Panc1 (cell line): ENCODE data around the gene STK39. TPM values are rescaled to one million over a fixed set of nuclear protein-coding genes. Genes with fewer than 3 reads are reported as not detected.

ENCODE experiments used
- ATAC-seq: fragments of 200-7000 bp; cut with Tn5 transposase; 2 replicates; pipeline ENCODE4 v1.9.1; 2020; ENCODE audit warnings: mild to moderate bottlenecking, moderate library complexity
- BruUV-seq: library from RNA; stranded (reverse); fragments of 400-500 nt; replicated peaks from 2 replicates; lab custom pipeline; 2021; lab: Mats Ljungman, UMichigan
- CTCF ChIA-PET: fragments of 300-600 bp; sonication (Branson Sonifier 250); formaldehyde crosslinking; loops from one replicate; lab custom pipeline; 2022; ENCODE audit warnings: antibody characterized with exemption; lab: Charles Lee
- POLR2A ChIA-PET: fragments of 300-600 bp; sonication (Branson Sonifier 250); formaldehyde crosslinking; loops from one replicate; lab custom pipeline; 2022; ENCODE audit warnings: antibody characterized with exemption; lab: Charles Lee
- DNase-seq: peaks from one replicate; pipeline ENCODE4 v3.0.0-alpha.2; 2010; ENCODE audit warnings: low read depth, low spot score
- H3K27ac ChIP-seq: 2 replicates; pipeline ENCODE4 v1.5.1; 2011; ENCODE audit warnings: mild to moderate bottlenecking, low read length, inconsistent platforms
- H3K27me3 ChIP-seq: fragments of 200-500 bp; sonication (Bioruptor generic); 2 replicates; pipeline ENCODE4 v1.6.0; 2014; ENCODE audit warnings: low read length, inconsistent platforms; ENCODE audit not compliant: control insufficient read depth, insufficient read depth
- H3K36me3 ChIP-seq: fragments of 200-500 bp; sonication (Bioruptor generic); 2 replicates; pipeline ENCODE4 v1.5.1; 2014; ENCODE audit warnings: inconsistent platforms, mild to moderate bottlenecking, low read length, moderate library complexity; ENCODE audit not compliant: control insufficient read depth, insufficient read depth
- H3K4me1 ChIP-seq: 2 replicates; pipeline ENCODE4 v1.5.1; 2011; ENCODE audit warnings: inconsistent platforms, mild to moderate bottlenecking, low read length, moderate library complexity; ENCODE audit not compliant: control insufficient read depth, insufficient read depth
- H3K4me3 ChIP-seq, 2 experiments: 2 replicates each; pipeline ENCODE4 v1.5.1; 2011 to 2012; ENCODE audit warnings: low read depth in 2 of 2, low read length in 2 of 2, mild to moderate bottlenecking in 2 of 2, inconsistent platforms in 1 of 2, moderate library complexity in 1 of 2
- H3K9me3 ChIP-seq: fragments of 200-500 bp; sonication (Bioruptor generic); 2 replicates; pipeline ENCODE4 v1.5.1; 2014; ENCODE audit warnings: low read depth, mild to moderate bottlenecking, inconsistent platforms, low read length, moderate library complexity; ENCODE audit not compliant: control insufficient read depth, insufficient read depth
- CTCF ChIP-seq: fragments of 450-650 bp; IDR thresholded peaks from 2 replicates; pipeline ENCODE4 v1.5.1; 2017; ENCODE audit warnings: mild to moderate bottlenecking
- POLR2AphosphoS5 ChIP-seq: IDR thresholded peaks from 2 replicates; pipeline ENCODE4 v1.6.1; 2012; ENCODE audit warnings: mild to moderate bottlenecking, low read depth, low read length, moderate library complexity
- REST ChIP-seq, 2 experiments: IDR thresholded peaks; 2 replicates each; pipeline ENCODE4 v1.6.1; 2011 to 2012; ENCODE audit warnings: low read depth in 2 of 2, control low read depth in 1 of 2, low read length in 1 of 2, mild to moderate bottlenecking in 1 of 2, moderate library complexity in 1 of 2; ENCODE audit not compliant: insufficient read depth in 1 of 2
- SIN3A ChIP-seq: IDR thresholded peaks from 2 replicates; pipeline ENCODE4 v1.6.1; 2012; ENCODE audit warnings: low read depth, mild to moderate bottlenecking, low read length, moderate library complexity, borderline replicate concordance; ENCODE audit not compliant: insufficient read depth
- TCF7L2 ChIP-seq: IDR thresholded peaks from 2 replicates; pipeline ENCODE4 v1.6.1; 2011; ENCODE audit warnings: mild to moderate bottlenecking, low read depth, low read length, inconsistent platforms
- in situ Hi-C: cut with HindIII; loops from 2 replicates; pipeline ENCODE4 v1.10.0; 2016; ENCODE audit warnings: low sequenced_read_pairs, low pct_unique_long_range_greater_than_20kb
- intact Hi-C: fragments of 100-400 bp; cut with micrococcal nuclease; formaldehyde crosslinking; loops from one replicate; pipeline ENCODE4 v1.10.0; 2022; ENCODE audit not compliant: unreplicated experiment
- total RNA-seq: library from RNA; stranded (reverse); gene quantifications from one replicate; pipeline ENCODE4 v1.2.1, GENCODE V29; 2021; ENCODE audit not compliant: unreplicated experiment

STK39 gene
- total RNA-seq, 1 experiment from 2014 or later, result 14.0 TPM

- Histone ChIP-seq H3K4me3 (no peak overlapping the region), H3K27me3 (no peaks in the 10 kb centered on the region), H3K36me3 (no peaks in the 10 kb centered on the region), H3K27ac (no peak overlapping the region), H3K4me1 (no peaks in the 10 kb centered on the region), H3K9me3 (no peaks in the 10 kb centered on the region)
- no peak for TF ChIP-seq POLR2AphosphoS5
- TF ChIP-seq TCF7L2, result no peak
- no peak for TF ChIP-seq REST (IDR thresholded peaks at IDR 0.05; ENCODE audit: insufficient read depth in 1 of 2, low read depth in 2 of 2, low read length in 1 of 2)
- TF ChIP-seq CTCF, result no peak
- no peak for TF ChIP-seq SIN3A
- no TSS peak for BruUV-seq
- in situ Hi-C loops, result no loop called here
- POLR2A ChIA-PET, result no interaction called here
- no peak for DNase-seq
- CTCF ChIA-PET, result no interaction called here
- ATAC-seq, result no peak
- intact Hi-C loops, result no loop called here
Observed at GRCh38 chr2:168224346-168224745, 23.0 kb downstream of the STK39 start.

GRCh38 chr2:168222088-168222487 lies 25.3 kb downstream of the STK39 start:
- ATAC-seq (no peak), DNase-seq (no peak)
- H3K4me1 ChIP-seq, result no peaks in the 10 kb centered on the region
- no peaks in the 10 kb centered on the region for H3K27me3 ChIP-seq
- in situ Hi-C loops (no loop called here), intact Hi-C loops (no loop called here)
- TF ChIP-seq SIN3A, result no peak
- no peak for TF ChIP-seq CTCF
- TF ChIP-seq POLR2AphosphoS5, result no peak
- no peak for TF ChIP-seq REST (IDR thresholded peaks at IDR 0.05; ENCODE audit: insufficient read depth in 1 of 2, low read depth in 2 of 2, low read length in 1 of 2)
- no peak for TF ChIP-seq TCF7L2
- no peaks in the 10 kb centered on the region for H3K36me3 ChIP-seq
- H3K27ac ChIP-seq, result no peak overlapping the region
- POLR2A ChIA-PET, result no interaction called here
- H3K4me3 ChIP-seq, result no peak overlapping the region
- no TSS peak for BruUV-seq
- CTCF ChIA-PET, result no interaction called here
- no peaks in the 10 kb centered on the region for H3K9me3 ChIP-seq
